ENCODE data around the gene ETNPPL. TPM values are rescaled to one million over a fixed set of nuclear protein-coding genes. Genes with fewer than 3 reads are reported as not detected.

The ETNPPL gene
- polyA plus RNA-seq, 1 experiment, result not detected

- CTCF ChIA-PET, result no interaction called here
These were observed 24.9 kb upstream of the ETNPPL start for GRCh38 chr4:108787724-108788123.

DNA sequence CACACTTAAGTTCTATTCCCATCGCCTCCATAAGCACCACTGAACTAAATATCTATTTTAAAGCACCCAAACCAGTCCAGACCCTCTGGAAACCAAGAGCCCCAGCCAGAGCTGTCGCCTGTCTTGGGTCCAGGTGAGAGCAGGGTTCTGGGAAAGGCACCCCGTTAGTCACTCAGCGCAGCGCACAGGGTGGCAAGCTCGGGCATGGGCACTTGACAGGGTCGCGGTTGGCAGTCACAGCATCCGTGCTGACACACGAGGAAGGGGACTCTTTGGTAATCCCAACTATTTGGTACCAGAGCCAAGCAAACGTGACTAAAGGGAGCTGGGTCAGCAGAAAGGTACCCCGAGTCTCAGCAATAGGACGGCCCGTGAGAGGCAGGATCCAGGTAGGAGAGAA lies 24.3 kb upstream of the ETNPPL start:
- DNase-seq (ENCODE audit: low read depth, low spot score), result no peak
- POLR2A ChIA-PET, result no interaction called here
- H3K9me3 ChIP-seq (ENCODE audit: control insufficient read depth, insufficient read depth, low read length), result no peaks in the 10 kb centered on the region
- no peaks in the 10 kb centered on the region for H3K27me3 ChIP-seq (ENCODE audit: control insufficient read depth, insufficient read depth, low read length)
- CTCF ChIA-PET, result no interaction called here
- no peak overlapping the region for H3K4me3 ChIP-seq (ENCODE audit: low read depth, low read length)
- TF ChIP-seq, protein P1, sequence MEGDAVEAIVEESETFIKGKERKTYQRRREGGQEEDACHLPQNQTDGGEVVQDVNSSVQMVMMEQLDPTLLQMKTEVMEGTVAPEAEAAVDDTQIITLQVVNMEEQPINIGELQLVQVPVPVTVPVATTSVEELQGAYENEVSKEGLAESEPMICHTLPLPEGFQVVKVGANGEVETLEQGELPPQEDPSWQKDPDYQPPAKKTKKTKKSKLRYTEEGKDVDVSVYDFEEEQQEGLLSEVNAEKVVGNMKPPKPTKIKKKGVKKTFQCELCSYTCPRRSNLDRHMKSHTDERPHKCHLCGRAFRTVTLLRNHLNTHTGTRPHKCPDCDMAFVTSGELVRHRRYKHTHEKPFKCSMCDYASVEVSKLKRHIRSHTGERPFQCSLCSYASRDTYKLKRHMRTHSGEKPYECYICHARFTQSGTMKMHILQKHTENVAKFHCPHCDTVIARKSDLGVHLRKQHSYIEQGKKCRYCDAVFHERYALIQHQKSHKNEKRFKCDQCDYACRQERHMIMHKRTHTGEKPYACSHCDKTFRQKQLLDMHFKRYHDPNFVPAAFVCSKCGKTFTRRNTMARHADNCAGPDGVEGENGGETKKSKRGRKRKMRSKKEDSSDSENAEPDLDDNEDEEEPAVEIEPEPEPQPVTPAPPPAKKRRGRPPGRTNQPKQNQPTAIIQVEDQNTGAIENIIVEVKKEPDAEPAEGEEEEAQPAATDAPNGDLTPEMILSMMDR (IDR thresholded peaks at IDR 0.05; ENCODE audit: low read depth, low read length), result no peak
- H3K27ac ChIP-seq (ENCODE audit: low read depth, low read length), result no peak overlapping the region

More at GRCh38 chr4:108787724-108788123, 24.9 kb upstream of the ETNPPL start:
- H3K27ac ChIP-seq (ENCODE audit: low read depth, low read length), result no peak overlapping the region
- POLR2A ChIA-PET, result no interaction called here
- H3K9me3 ChIP-seq (ENCODE audit: control insufficient read depth, insufficient read depth, low read length), result no peaks in the 10 kb centered on the region
- no peaks in the 10 kb centered on the region for H3K27me3 ChIP-seq (ENCODE audit: control insufficient read depth, insufficient read depth, low read length)
- DNase-seq (ENCODE audit: low read depth, low spot score), result no peak
- no peak overlapping the region for H3K4me3 ChIP-seq (ENCODE audit: low read depth, low read length)
- TF ChIP-seq, protein P1 (IDR thresholded peaks at IDR 0.05; ENCODE audit: low read depth, low read length), result no peak

DNA sequence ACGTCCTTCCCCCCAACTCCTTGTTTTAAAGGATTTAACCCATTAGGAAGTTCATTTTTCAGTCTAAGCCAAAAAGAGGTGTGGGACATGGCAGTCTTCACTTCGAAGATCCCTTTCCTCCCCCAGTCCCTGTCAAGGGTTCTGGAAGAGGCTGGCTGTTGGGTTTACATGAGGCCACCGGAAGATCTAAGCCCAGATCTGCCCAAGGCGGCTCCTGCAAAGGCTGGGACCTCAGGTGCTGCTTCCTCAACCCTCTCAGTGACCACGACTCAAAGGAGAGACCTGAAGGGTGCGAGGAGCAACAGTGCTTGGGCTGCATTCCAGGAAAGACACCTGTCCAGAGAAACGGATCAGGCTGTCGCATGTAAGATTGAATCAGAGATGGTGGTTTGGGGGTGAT lies 23.5 kb upstream of the ETNPPL start:
- no peak overlapping the region for H3K27ac ChIP-seq (ENCODE audit: low read depth, low read length)
- TF ChIP-seq, protein P1 (IDR thresholded peaks at IDR 0.05; ENCODE audit: low read depth, low read length), result no peak
- no peak overlapping the region for H3K4me3 ChIP-seq (ENCODE audit: low read depth, low read length)
- CTCF ChIA-PET, result no interaction called here
- H3K9me3 ChIP-seq (ENCODE audit: control insufficient read depth, insufficient read depth, low read length), result no peaks in the 10 kb centered on the region
- no peaks in the 10 kb centered on the region for H3K27me3 ChIP-seq (ENCODE audit: control insufficient read depth, insufficient read depth, low read length)
- no peak for DNase-seq (ENCODE audit: low read depth, low spot score)
- POLR2A ChIA-PET, result no interaction called here

- no peak overlapping the region for H3K4me3 ChIP-seq (ENCODE audit: low read depth, low read length)
- H3K9me3 ChIP-seq (ENCODE audit: control insufficient read depth, insufficient read depth, low read length), result no peaks in the 10 kb centered on the region
- DNase-seq (ENCODE audit: low read depth, low spot score), result no peak
- H3K27me3 ChIP-seq (ENCODE audit: control insufficient read depth, insufficient read depth, low read length), result no peaks in the 10 kb centered on the region
- TF ChIP-seq, protein P1 (IDR thresholded peaks at IDR 0.05; ENCODE audit: low read depth, low read length), result peak; percentile 40
- CTCF ChIA-PET, result interaction anchor here (0.6 to 1.0 kb wide), 5 partner anchors 9 to 975 kb away, joined by 3 to 5 read pairs (median 3); no protein-coding TSS in a partner anchor
- POLR2A ChIA-PET, result no interaction called here
- no peak overlapping the region for H3K27ac ChIP-seq (ENCODE audit: low read depth, low read length)
These were observed 21.0 kb upstream of the ETNPPL start for GRCh38 chr4:108783665-108784463.

- ChIA-PET POLR2A (no interaction called here), CTCF (interaction anchor here (0.9 kb wide), 2 partner anchors 553 to 626 kb away, joined by 3 to 4 read pairs; no protein-coding TSS in a partner anchor)
- no peaks in the 10 kb centered on the region for H3K27me3 ChIP-seq (ENCODE audit: control insufficient read depth, insufficient read depth, low read length)
- H3K9me3 ChIP-seq (ENCODE audit: control insufficient read depth, insufficient read depth, low read length), result no peaks in the 10 kb centered on the region
- TF ChIP-seq, protein P1 (IDR thresholded peaks at IDR 0.05; ENCODE audit: low read depth, low read length), result no peak
- no peak overlapping the region for H3K27ac ChIP-seq (ENCODE audit: low read depth, low read length)
- no peak overlapping the region for H3K4me3 ChIP-seq (ENCODE audit: low read depth, low read length)
- DNase-seq (ENCODE audit: low read depth, low spot score), result no peak
These were observed 17.1 kb upstream of the ETNPPL start for GRCh38 chr4:108779958-108780357.
